ENCODE measurements around the gene XPR1. TPM values are rescaled to one million over a fixed set of nuclear protein-coding genes. Genes with fewer than 3 reads are reported as not detected.

The XPR1 gene
- polyA plus RNA-seq, 1 donor (not counting 4 experiments of a cell fraction or from before 2014, with no cell fraction given): 40.0 TPM

GRCh38 chr1:180926164-180926981 is 294.6 kb downstream of the XPR1 start:
- Histone ChIP-seq H2AFZ (ENCODE audit: control insufficient read depth, low read length) (no peak overlapping the region), H3K9me1 (ENCODE audit: control insufficient read depth, extremely low read depth, insufficient read depth, low read length) (peaks cover 2% of the 10 kb centered on the region), H4K20me1 (ENCODE audit: control insufficient read depth, extremely low read depth, insufficient read depth, low read length) (no peaks in the 10 kb centered on the region), H3K4me1 (ENCODE audit: control insufficient read depth, extremely low read depth, insufficient read depth, low read length) (peaks cover 18% of the 10 kb centered on the region), H3K79me2 (ENCODE audit: control insufficient read depth, insufficient read depth, low read length) (no peaks in the 10 kb centered on the region), H3K9ac (ENCODE audit: control insufficient read depth, extremely low read depth, insufficient read depth, low read length) (no peak overlapping the region), H3K27me3 (ENCODE audit: control insufficient read depth, extremely low read depth, insufficient read depth, low read length) (no peaks in the 10 kb centered on the region), H3K27ac (ENCODE audit: control insufficient read depth, insufficient read depth, low read length) (no peak overlapping the region), H3K36me3 (ENCODE audit: control insufficient read depth in 2 of 2, extremely low read depth in 1 of 2, insufficient read depth in 2 of 2, low read length in 2 of 2) (no peaks in the 10 kb centered on the region), H3K4me3 (ENCODE audit: control insufficient read depth in 2 of 3, extremely low read depth in 1 of 3, insufficient read depth in 2 of 3, low read depth in 1 of 3, low read length in 3 of 3) (no peak overlapping the region), H3K9me3 (ENCODE audit: control insufficient read depth, low read depth, low read length) (no peaks in the 10 kb centered on the region), H3K4me2 (ENCODE audit: control insufficient read depth, extremely low read depth, insufficient read depth, low read depth, low read length) (no peak overlapping the region)
- FAIRE-seq: no peak
- dilution Hi-C loops (cut with MboI; ENCODE audit: extremely low pct_ligation_motif_present, low sequenced_read_pairs): no loop called here
- no peak for DNase-seq (ENCODE audit: low read depth, low spot score)
- no peak for TF ChIP-seq EZH2 (IDR thresholded peaks at IDR 0.05; ENCODE audit: low read length)
- TF ChIP-seq, protein P1, sequence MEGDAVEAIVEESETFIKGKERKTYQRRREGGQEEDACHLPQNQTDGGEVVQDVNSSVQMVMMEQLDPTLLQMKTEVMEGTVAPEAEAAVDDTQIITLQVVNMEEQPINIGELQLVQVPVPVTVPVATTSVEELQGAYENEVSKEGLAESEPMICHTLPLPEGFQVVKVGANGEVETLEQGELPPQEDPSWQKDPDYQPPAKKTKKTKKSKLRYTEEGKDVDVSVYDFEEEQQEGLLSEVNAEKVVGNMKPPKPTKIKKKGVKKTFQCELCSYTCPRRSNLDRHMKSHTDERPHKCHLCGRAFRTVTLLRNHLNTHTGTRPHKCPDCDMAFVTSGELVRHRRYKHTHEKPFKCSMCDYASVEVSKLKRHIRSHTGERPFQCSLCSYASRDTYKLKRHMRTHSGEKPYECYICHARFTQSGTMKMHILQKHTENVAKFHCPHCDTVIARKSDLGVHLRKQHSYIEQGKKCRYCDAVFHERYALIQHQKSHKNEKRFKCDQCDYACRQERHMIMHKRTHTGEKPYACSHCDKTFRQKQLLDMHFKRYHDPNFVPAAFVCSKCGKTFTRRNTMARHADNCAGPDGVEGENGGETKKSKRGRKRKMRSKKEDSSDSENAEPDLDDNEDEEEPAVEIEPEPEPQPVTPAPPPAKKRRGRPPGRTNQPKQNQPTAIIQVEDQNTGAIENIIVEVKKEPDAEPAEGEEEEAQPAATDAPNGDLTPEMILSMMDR (optimal IDR thresholded peaks at IDR 0.05 in 1 of 3, IDR thresholded peaks at IDR 0.05 in 1 of 3, conservative IDR thresholded peaks at IDR 0.05 in 1 of 3; ENCODE audit: extremely low read depth in 1 of 3, insufficient read depth in 2 of 3, low read length in 3 of 3): no peak

DNA sequence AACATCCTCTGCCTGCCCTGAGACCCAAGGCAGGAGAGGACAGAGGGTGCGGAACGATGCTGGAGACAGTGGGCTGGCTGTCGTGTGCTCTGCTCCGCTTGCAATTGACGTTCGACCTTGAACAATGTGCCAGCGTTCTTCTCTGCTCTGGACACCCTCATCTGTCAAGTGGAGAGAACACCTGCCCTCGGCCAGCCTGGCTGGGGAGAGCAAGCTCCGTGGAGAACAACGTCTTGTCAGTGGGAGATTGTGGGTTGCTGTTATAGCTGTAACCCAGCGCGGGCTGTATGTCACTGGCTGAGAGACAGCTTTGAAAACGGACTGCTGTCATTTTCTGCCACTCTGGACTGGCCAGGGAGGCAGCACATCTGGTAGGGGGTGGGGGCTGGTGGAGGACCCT is 295.5 kb downstream of the XPR1 start:
- no peak for FAIRE-seq
- dilution Hi-C loops (cut with MboI; ENCODE audit: extremely low pct_ligation_motif_present, low sequenced_read_pairs): no loop called here

More for the DNA sequence above, 295.5 kb downstream of the XPR1 start:
- Histone ChIP-seq H3K9ac (ENCODE audit: control insufficient read depth, extremely low read depth, insufficient read depth, low read length) (no peak overlapping the region), H3K4me3 (ENCODE audit: control insufficient read depth in 2 of 3, extremely low read depth in 1 of 3, insufficient read depth in 2 of 3, low read depth in 1 of 3, low read length in 3 of 3) (no peak overlapping the region), H3K4me2 (ENCODE audit: control insufficient read depth, extremely low read depth, insufficient read depth, low read depth, low read length) (no peak overlapping the region), H2AFZ (ENCODE audit: control insufficient read depth, low read length) (no peak overlapping the region), H3K36me3 (ENCODE audit: control insufficient read depth in 2 of 2, extremely low read depth in 1 of 2, insufficient read depth in 2 of 2, low read length in 2 of 2) (no peaks in the 10 kb centered on the region), H4K20me1 (ENCODE audit: control insufficient read depth, extremely low read depth, insufficient read depth, low read length) (no peaks in the 10 kb centered on the region), H3K27ac (ENCODE audit: control insufficient read depth, insufficient read depth, low read length) (no peak overlapping the region), H3K9me1 (ENCODE audit: control insufficient read depth, extremely low read depth, insufficient read depth, low read length) (peaks cover 2% of the 10 kb centered on the region), H3K9me3 (ENCODE audit: control insufficient read depth, low read depth, low read length) (no peaks in the 10 kb centered on the region), H3K27me3 (ENCODE audit: control insufficient read depth, extremely low read depth, insufficient read depth, low read length) (no peaks in the 10 kb centered on the region), H3K79me2 (ENCODE audit: control insufficient read depth, insufficient read depth, low read length) (no peaks in the 10 kb centered on the region), H3K4me1 (ENCODE audit: control insufficient read depth, extremely low read depth, insufficient read depth, low read length) (peaks cover 18% of the 10 kb centered on the region)
- no peak for TF ChIP-seq EZH2 (IDR thresholded peaks at IDR 0.05; ENCODE audit: low read length)
- TF ChIP-seq, protein P1 (optimal IDR thresholded peaks at IDR 0.05 in 1 of 3, IDR thresholded peaks at IDR 0.05 in 1 of 3, conservative IDR thresholded peaks at IDR 0.05 in 1 of 3; ENCODE audit: extremely low read depth in 1 of 3, insufficient read depth in 2 of 3, low read length in 3 of 3): no peak
- DNase-seq (ENCODE audit: low read depth, low spot score): no peak

Measured in keratinocyte (primary cell).